NCI-H345 (cell line): Measurements from ENCODE around the gene HOXD10.

Source experiments
- DNase-seq: peaks from one replicate; lab custom pipeline; 2025; lab: John Stamatoyannopoulos, UW

HOXD10 gene

GRCh38 chr2:176164611-176165369 is 48.2 kb downstream of the HOXD10 start:
- no peak for DNase-seq

DNA sequence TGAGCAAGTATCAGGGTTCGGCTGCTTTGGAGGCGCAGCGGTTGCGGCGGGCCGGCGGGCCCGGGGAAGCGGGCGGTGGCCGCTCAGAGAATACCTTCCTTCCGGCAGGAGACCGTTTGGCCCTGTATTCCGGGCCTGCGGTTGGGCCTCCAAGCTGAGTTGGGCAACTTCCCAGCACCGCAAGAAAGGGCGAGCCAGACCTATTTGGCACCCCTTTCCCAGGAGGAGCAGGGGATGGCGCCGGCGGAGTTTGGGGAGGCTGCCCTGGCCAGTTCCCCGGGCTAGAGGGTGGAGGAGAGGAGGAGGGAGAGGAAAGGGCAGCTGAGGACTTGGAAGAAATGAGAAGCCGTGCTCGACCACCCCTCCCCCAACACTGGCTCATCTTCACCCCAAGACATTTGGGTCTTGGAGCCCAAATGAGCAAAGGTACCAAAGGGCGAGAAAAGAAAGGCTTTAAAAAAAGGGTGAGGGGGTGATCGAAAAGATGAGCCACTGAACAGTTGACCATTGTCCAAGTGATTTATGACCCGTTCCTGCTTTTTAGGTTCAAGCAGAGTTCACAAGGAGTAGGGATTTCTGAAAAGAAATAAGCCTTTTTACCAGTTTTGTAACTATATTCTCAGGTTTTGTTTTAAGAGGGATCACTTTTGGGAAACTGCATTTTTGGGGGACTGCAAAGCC is 48.9 kb downstream of the HOXD10 start:
- no peak for DNase-seq

GRCh38 chr2:176166272-176166671 is 49.7 kb downstream of the HOXD10 start:
- no peak for DNase-seq

- DNase-seq: no peak
Observed at GRCh38 chr2:176167398-176167797, 50.8 kb downstream of the HOXD10 start.

DNA sequence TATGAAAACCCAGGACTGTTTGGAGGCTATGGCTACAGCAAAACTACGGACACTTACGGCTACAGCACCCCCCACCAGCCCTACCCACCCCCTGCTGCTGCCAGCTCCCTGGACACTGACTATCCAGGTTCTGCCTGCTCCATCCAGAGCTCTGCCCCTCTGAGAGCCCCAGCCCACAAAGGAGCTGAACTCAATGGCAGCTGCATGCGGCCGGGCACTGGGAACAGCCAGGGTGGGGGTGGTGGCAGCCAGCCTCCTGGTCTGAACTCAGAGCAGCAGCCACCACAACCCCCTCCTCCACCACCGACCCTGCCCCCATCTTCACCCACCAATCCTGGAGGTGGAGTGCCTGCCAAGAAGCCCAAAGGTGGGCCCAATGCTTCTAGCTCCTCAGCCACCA is 52.6 kb downstream of the HOXD10 start:
- no peak for DNase-seq
